Prostate gland (tissue), 2 donors: ENCODE results near the gene B4GALNT3. TPM values are rescaled to one million over a fixed set of nuclear protein-coding genes. Genes with fewer than 3 reads are reported as not detected.

Experiments
- DNase-seq: peaks from one replicate; pipeline ENCODE4 v3.0.0-alpha.2; 2019; ENCODE audit warnings: low spot score
- H3K27ac ChIP-seq, 2 donors: fragments of 200-600 bp; sonication (generic); 2 replicates each; pipeline ENCODE4 v1.5.1; 2017 to 2019
- H3K27me3 ChIP-seq: fragments of 200-600 bp; sonication (generic); replicated peaks from 2 replicates; pipeline ENCODE4 v1.5.1; 2019; ENCODE audit not compliant: insufficient read depth
- H3K36me3 ChIP-seq, 2 donors: fragments of 200-600 bp; sonication (generic); 1 replicate in 1 of 2; 2 replicates in 1 of 2; pipeline versions ENCODE4 v1.5.1 to v1.8.1; 2017 to 2019
- H3K4me1 ChIP-seq: fragments of 200-600 bp; sonication (generic); replicated peaks from 2 replicates; pipeline ENCODE4 v1.5.1; 2019
- H3K4me3 ChIP-seq, 2 donors: fragments of 200-600 bp; sonication (generic); 2 replicates each; pipeline ENCODE4 v1.5.1; 2017 to 2019
- H3K9me3 ChIP-seq: fragments of 200-600 bp; sonication (generic); 2 replicates; pipeline ENCODE4 v1.5.1; 2017
- CTCF ChIP-seq, 4 experiments: fragments of 200-600 bp in 2 of 4; fragments of 450-650 bp in 2 of 4; sonication (generic) in 2 of 4; IDR thresholded peaks; 1 replicate in 3 of 4; 2 replicates in 1 of 4; pipeline ENCODE4 v1.5.1; 2016 to 2019; ENCODE audit warnings: antibody characterized with exemption in 4 of 4, mild to moderate bottlenecking in 2 of 4, moderate library complexity in 2 of 4
- POLR2A ChIP-seq: fragments of 450-650 bp; IDR thresholded peaks from one replicate; pipeline ENCODE4 v1.6.1; 2016; ENCODE audit warnings: antibody characterized with exemption, mild to moderate bottlenecking
- POLR2AphosphoS5 ChIP-seq: sonication (generic); formaldehyde crosslinking; IDR thresholded peaks from one replicate; pipeline ENCODE4 v1.6.1; 2017; ENCODE audit warnings: antibody characterized with exemption
- WGBS: methylation state at CpG from one replicate; pipeline ENCODE4 v1.1.5; 2018; 5-methylcytosine and 5-hydroxymethylcytosine counted together
- intact Hi-C: fragments of 100-400 bp; cut with DNase I; formaldehyde crosslinking; loops from one replicate; pipeline ENCODE4 v1.14.2; 2022
- total RNA-seq, 2 donors: library from RNA; depleted of rRNA; stranded (reverse); fragments of >200 nt; gene quantifications; one replicate each; pipeline ENCODE4 v1.1.0, GENCODE V29; 2016

Gene B4GALNT3
- total RNA-seq, 2 donors from 2014 or later = 7.1 to 16.3 TPM

GRCh38 chr12:559208-559905, 99.6 kb downstream of the B4GALNT3 start:
- no peak overlapping the region for H3K4me3 ChIP-seq
- H3K27ac ChIP-seq = no peak overlapping the region
- H3K9me3 ChIP-seq = no peaks in the 10 kb centered on the region
- H3K4me1 ChIP-seq = no peaks in the 10 kb centered on the region
- no peaks in the 10 kb centered on the region for H3K27me3 ChIP-seq
- H3K36me3 ChIP-seq = no peaks in the 10 kb centered on the region
- intact Hi-C loops = no loop called here
- 81% methylated on average over 21 of the region's 21 CpGs for WGBS
- no peak for DNase-seq
- TF ChIP-seq CTCF (IDR thresholded peaks at IDR 0.05) (no peak), POLR2AphosphoS5 (no peak), POLR2A (no peak)

GRCh38 chr12:559906-560455, 100.2 kb downstream of the B4GALNT3 start:
- no peak overlapping the region for H3K4me3 ChIP-seq
- no peak for TF ChIP-seq POLR2AphosphoS5
- no peak for TF ChIP-seq CTCF (IDR thresholded peaks at IDR 0.05)
- no peak for TF ChIP-seq POLR2A
- H3K27ac ChIP-seq = no peak overlapping the region
- intact Hi-C loops = no loop called here
- H3K36me3 ChIP-seq = no peaks in the 10 kb centered on the region
- DNase-seq = no peak
- WGBS = 77% methylated on average over 14 of the region's 14 CpGs
- H3K9me3 ChIP-seq = no peaks in the 10 kb centered on the region
- no peaks in the 10 kb centered on the region for H3K4me1 ChIP-seq
- H3K27me3 ChIP-seq = no peaks in the 10 kb centered on the region

- no peaks in the 10 kb centered on the region for H3K9me3 ChIP-seq
- H3K36me3 ChIP-seq = no peaks in the 10 kb centered on the region
- H3K27ac ChIP-seq = no peak overlapping the region
- no peak for DNase-seq
- H3K4me1 ChIP-seq = no peaks in the 10 kb centered on the region
- 77% methylated on average over 19 of the region's 19 CpGs for WGBS
- no peak overlapping the region for H3K4me3 ChIP-seq
- H3K27me3 ChIP-seq = no peaks in the 10 kb centered on the region
- TF ChIP-seq CTCF (IDR thresholded peaks at IDR 0.05) (no peak), POLR2AphosphoS5 (no peak), POLR2A (no peak)
- intact Hi-C loops = no loop called here
Measured at GRCh38 chr12:560691-561390, 101.1 kb downstream of the B4GALNT3 start.

GRCh38 chr12:561391-561705, 101.6 kb downstream of the B4GALNT3 start:
- WGBS = 95% methylated on average over 14 of the region's 14 CpGs
- Histone ChIP-seq H3K27ac (no peak overlapping the region), H3K9me3 (no peaks in the 10 kb centered on the region), H3K4me3 (no peak overlapping the region), H3K27me3 (no peaks in the 10 kb centered on the region), H3K36me3 (no peaks in the 10 kb centered on the region), H3K4me1 (no peaks in the 10 kb centered on the region)
- no peak for DNase-seq
- TF ChIP-seq POLR2AphosphoS5 (no peak), POLR2A (no peak), CTCF (IDR thresholded peaks at IDR 0.05) (no peak)
- intact Hi-C loops = no loop called here
